Activated CD4-positive, alpha-beta T cell treated with anti-CD3 and anti-CD28 coated beads, Interleukin-2, amount 50 U/mL, for 16 hours (primary cell): ENCODE data around the gene CERCAM.

Experiments
- DNase-seq: peaks from one replicate; pipeline ENCODE4 v3.0.0-alpha.2; 2020

The CERCAM gene

GRCh38 chr9:128420651-128421481 is at the start of gene CERCAM:
Gene CERCAM, plus strand, starts transcription at chr9:128420857. Its CDS starts 21 bp downstream, at chr9:128420878.
- DNase-seq: no peak

GRCh38 chr9:128371630-128372117 is 49.0 kb upstream of the CERCAM start:
- DNase-seq: no peak

GRCh38 chr9:128372188-128372641 is 48.4 kb upstream of the CERCAM start:
- no peak for DNase-seq

GRCh38 chr9:128372784-128373183 is 47.9 kb upstream of the CERCAM start:
- no peak for DNase-seq

GRCh38 chr9:128374221-128374675 is 46.4 kb upstream of the CERCAM start:
- DNase-seq: no peak

GRCh38 chr9:128375865-128376264 is 44.8 kb upstream of the CERCAM start:
- no peak for DNase-seq

GRCh38 chr9:128382261-128382660 is 38.4 kb upstream of the CERCAM start:
- DNase-seq: no peak

GRCh38 chr9:128383007-128383753 is 37.5 kb upstream of the CERCAM start:
- DNase-seq: no peak

- no peak for DNase-seq
Observed at GRCh38 chr9:128383791-128384190, 36.9 kb upstream of the CERCAM start.

GRCh38 chr9:128384801-128385495 is 35.7 kb upstream of the CERCAM start:
- DNase-seq: no peak

- no peak for DNase-seq
Observed at GRCh38 chr9:128385496-128386460, 34.9 kb upstream of the CERCAM start.

- DNase-seq: no peak
Observed at GRCh38 chr9:128388150-128388549, 32.5 kb upstream of the CERCAM start.

- no peak for DNase-seq
Observed at GRCh38 chr9:128389395-128390149, 31.1 kb upstream of the CERCAM start.

GRCh38 chr9:128390150-128390812 is 30.4 kb upstream of the CERCAM start:
- DNase-seq: no peak

- DNase-seq: no peak
Observed at GRCh38 chr9:128390813-128391711, 29.6 kb upstream of the CERCAM start.

GRCh38 chr9:128391956-128392301 is 28.7 kb upstream of the CERCAM start:
- no peak for DNase-seq

- no peak for DNase-seq
Observed at GRCh38 chr9:128392302-128393144, 28.1 kb upstream of the CERCAM start.

- DNase-seq: no peak
Observed at GRCh38 chr9:128393145-128393775, 27.4 kb upstream of the CERCAM start.
